ENCODE data around the gene TMEM47. TPM values are rescaled to one million over a fixed set of nuclear protein-coding genes. Genes with fewer than 3 reads are reported as not detected.

Gene TMEM47
- total RNA-seq, 1 donor from 2014 or later: 36.6 TPM

DNA sequence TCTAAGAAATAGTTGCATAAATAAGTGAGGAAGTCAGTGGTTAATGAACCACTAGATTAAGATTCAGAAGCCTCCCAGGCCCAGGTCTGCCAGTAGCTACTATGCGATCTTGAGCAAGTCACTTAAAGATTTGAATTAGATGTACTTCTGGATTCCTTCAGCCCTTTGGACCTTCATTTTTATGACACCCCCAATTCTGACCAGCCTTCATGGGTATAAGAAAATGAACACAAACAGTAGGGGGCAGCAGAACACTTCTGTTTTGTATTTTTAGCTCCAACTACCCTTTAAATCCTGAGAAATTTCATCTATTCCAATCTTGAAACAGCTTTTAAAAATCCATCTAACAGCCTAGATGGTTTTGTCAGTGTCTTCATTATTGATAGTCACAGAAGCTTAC lies 19.0 kb downstream of the TMEM47 start:
- Histone ChIP-seq H3K27me3 (ENCODE audit: low read depth) (no peaks in the 10 kb centered on the region), H3K9me3 (replicated peaks) (no peaks in the 10 kb centered on the region), H3K4me3 (no peak overlapping the region), H3K36me3 (no peaks in the 10 kb centered on the region), H3K4me1 (peaks cover 18% of the 10 kb centered on the region), H3K27ac (replicated peaks) (no peak overlapping the region)
- TF ChIP-seq, protein P1, sequence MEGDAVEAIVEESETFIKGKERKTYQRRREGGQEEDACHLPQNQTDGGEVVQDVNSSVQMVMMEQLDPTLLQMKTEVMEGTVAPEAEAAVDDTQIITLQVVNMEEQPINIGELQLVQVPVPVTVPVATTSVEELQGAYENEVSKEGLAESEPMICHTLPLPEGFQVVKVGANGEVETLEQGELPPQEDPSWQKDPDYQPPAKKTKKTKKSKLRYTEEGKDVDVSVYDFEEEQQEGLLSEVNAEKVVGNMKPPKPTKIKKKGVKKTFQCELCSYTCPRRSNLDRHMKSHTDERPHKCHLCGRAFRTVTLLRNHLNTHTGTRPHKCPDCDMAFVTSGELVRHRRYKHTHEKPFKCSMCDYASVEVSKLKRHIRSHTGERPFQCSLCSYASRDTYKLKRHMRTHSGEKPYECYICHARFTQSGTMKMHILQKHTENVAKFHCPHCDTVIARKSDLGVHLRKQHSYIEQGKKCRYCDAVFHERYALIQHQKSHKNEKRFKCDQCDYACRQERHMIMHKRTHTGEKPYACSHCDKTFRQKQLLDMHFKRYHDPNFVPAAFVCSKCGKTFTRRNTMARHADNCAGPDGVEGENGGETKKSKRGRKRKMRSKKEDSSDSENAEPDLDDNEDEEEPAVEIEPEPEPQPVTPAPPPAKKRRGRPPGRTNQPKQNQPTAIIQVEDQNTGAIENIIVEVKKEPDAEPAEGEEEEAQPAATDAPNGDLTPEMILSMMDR (IDR thresholded peaks at IDR 0.05; ENCODE audit: borderline replicate concordance): peak; percentile 63
- no peak for DNase-seq
- intact Hi-C loops (cut with micrococcal nuclease): no loop called here

DNA sequence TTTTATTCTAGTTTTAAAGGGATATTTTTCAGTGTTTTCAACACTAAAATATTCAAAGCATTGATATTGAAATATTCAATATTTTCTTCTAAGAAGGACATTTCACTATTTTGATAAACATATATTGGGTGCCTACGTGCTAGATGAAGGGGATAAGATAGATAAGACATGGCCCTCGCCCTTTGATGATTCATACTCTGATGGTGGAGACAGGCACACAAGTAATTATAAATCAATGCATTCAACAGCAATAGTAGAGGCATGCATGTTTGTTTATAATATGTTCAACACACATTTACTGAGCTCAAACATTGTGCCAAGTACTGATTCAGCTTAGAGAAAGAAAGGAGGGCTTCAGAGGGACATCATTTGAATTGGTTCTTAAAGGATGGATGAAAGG lies 22.7 kb downstream of the TMEM47 start:
- Histone ChIP-seq H3K9me3 (replicated peaks) (no peaks in the 10 kb centered on the region), H3K27ac (replicated peaks) (no peak overlapping the region), H3K4me3 (no peak overlapping the region), H3K27me3 (ENCODE audit: low read depth) (no peaks in the 10 kb centered on the region), H3K4me1 (peaks cover 24% of the 10 kb centered on the region), H3K36me3 (no peaks in the 10 kb centered on the region)
- intact Hi-C loops (cut with micrococcal nuclease): no loop called here
- TF ChIP-seq, protein P1 (IDR thresholded peaks at IDR 0.05; ENCODE audit: borderline replicate concordance): no peak
- DNase-seq: no peak

DNA sequence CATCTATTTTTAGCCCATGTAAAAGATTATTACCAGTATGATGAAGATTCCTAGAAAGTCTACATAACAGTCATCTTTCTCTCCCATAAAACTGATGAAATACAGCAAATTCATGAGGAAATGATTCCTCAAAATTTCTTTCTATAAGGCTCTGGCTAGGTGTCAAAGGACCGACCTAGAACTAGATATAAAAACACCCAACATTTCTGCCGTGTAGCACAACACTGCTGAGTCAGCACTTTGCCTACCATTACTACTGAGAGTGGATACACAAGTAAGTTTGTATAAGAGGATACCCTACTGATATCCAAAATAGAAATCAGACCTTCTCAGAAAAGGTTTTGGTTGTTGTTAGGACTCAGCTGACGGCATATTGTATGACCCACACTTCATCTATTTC lies 24.7 kb downstream of the TMEM47 start:
- H3K27ac ChIP-seq (replicated peaks): no peak overlapping the region
- H3K27me3 ChIP-seq (ENCODE audit: low read depth): no peaks in the 10 kb centered on the region
- no peak overlapping the region for H3K4me3 ChIP-seq
- no peaks in the 10 kb centered on the region for H3K36me3 ChIP-seq
- no peak for DNase-seq
- TF ChIP-seq, protein P1 (IDR thresholded peaks at IDR 0.05; ENCODE audit: borderline replicate concordance): no peak
- H3K9me3 ChIP-seq (replicated peaks): no peaks in the 10 kb centered on the region
- H3K4me1 ChIP-seq: peaks cover 30% of the 10 kb centered on the region
- intact Hi-C loops (cut with micrococcal nuclease): no loop called here

DNA sequence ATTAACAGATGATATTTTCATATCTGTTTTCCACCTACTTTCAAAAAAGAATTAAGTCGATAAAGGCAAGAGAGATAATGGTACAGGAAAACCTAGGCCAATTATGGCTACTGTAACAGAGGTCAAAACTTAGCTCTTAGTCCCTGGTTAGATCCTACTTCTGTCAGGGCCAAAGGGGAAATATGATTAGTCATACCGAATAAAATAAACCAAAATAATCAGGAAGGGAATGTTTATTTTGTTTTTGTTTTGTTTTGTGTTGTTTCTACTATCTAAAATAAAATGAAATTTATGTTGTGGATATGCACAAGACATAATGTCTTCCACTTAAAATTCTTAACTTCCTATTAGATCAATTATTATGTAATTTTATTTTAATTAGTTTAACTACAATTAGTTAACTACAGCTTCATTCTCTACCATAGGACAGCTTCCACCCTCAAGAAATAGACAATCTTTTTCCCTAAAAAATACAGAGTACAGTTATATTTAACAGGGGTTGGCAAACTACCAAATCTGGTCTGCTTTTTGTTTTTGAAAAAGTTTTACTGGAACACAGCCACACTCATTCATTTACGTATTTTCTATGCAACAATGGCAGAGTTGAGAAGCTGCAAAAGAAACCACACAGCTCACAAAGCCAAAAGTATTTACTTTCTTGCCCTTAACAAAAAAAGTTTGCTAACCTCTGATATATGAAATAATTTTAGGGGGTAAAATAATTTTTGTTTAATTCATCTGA lies 25.4 kb downstream of the TMEM47 start:
- intact Hi-C loops (cut with micrococcal nuclease): no loop called here

DNA sequence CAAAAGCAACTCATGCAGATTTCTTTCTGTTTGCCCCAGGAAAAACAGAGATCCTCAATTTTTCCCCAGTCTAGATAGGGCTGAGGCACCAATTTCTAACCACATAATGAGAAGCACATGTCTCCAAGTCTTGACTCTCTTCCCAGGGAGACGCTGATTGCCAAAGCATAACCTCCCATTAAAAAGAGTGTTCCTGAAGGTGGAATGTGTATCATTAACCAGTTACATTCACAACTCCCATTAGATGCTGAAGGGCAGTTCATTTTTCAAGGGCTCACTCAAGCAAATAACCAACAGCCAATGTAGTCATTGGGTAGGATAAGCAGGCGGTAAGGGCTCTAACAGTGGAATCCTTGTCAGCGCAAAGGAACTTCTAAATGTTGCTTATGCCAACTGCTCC lies 27.5 kb downstream of the TMEM47 start:
- no peak for DNase-seq
- no peak overlapping the region for H3K4me3 ChIP-seq
- TF ChIP-seq, protein P1 (IDR thresholded peaks at IDR 0.05; ENCODE audit: borderline replicate concordance): no peak
- H3K4me1 ChIP-seq: peaks cover 30% of the 10 kb centered on the region
- H3K27me3 ChIP-seq (ENCODE audit: low read depth): no peaks in the 10 kb centered on the region
- H3K36me3 ChIP-seq: no peaks in the 10 kb centered on the region
- H3K9me3 ChIP-seq (replicated peaks): no peaks in the 10 kb centered on the region
- H3K27ac ChIP-seq (replicated peaks): no peak overlapping the region
- intact Hi-C loops (cut with micrococcal nuclease): no loop called here

More for the DNA sequence above, 25.4 kb downstream of the TMEM47 start:
- H3K27ac ChIP-seq (replicated peaks): peak overlapping the region; percentile 22
- peaks cover 30% of the 10 kb centered on the region for H3K4me1 ChIP-seq
- no peak overlapping the region for H3K4me3 ChIP-seq
- no peaks in the 10 kb centered on the region for H3K36me3 ChIP-seq
- TF ChIP-seq, protein P1 (IDR thresholded peaks at IDR 0.05; ENCODE audit: borderline replicate concordance): no peak
- DNase-seq: no peak
- no peaks in the 10 kb centered on the region for H3K9me3 ChIP-seq (replicated peaks)
- no peaks in the 10 kb centered on the region for H3K27me3 ChIP-seq (ENCODE audit: low read depth)

Data from left ventricle myocardium inferior (tissue), 1 donor.